ENCODE measurements around the gene CNTNAP2. TPM values are rescaled to one million over a fixed set of nuclear protein-coding genes. Genes with fewer than 3 reads are reported as not detected.

Gene CNTNAP2
- total and polyA plus RNA-seq, 2 of the 4 experiments (the other 2 are of a cell fraction), result not detected

GRCh38 chr7:147723536-147723935, 1606.9 kb downstream of the CNTNAP2 start (continued):
- TF ChIP-seq ELK1 (IDR thresholded peaks at IDR 0.05; ENCODE audit: borderline replicate concordance, low read depth, low read length) (no peak), RAD21 (IDR thresholded peaks at IDR 0.05; ENCODE audit: low read length) (no peak)

DNA sequence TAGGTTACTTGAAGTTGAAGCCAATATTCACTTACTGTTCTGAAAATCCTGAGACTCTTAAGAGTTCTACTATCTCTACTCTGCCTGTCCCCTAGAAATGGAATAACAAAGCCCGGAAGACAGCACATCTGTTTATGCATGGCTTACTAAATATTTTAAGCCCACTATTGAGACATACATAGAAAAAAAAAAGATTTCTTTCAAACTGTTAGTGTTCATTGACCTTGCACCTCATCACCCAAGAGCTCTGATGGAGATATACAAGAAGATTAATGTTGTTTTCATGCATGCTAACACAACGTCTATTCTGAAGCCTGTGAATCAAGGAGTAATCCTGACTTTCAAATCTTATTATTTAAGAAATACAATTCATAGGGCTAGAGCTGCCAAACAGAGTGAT, 1614.7 kb downstream of the CNTNAP2 start:
- Histone ChIP-seq H3K27me3 (ENCODE audit: control insufficient read depth, insufficient read depth, low read length) (no peaks in the 10 kb centered on the region), H2BK120ac (ENCODE audit: low read depth, low read length) (no peak overlapping the region), H2AK5ac (ENCODE audit: low read depth, low read length) (no peak overlapping the region), H3K36me3 (ENCODE audit: control insufficient read depth, insufficient read depth, low read length) (no peaks in the 10 kb centered on the region), H4K8ac (ENCODE audit: low read depth in 2 of 2, low read length in 2 of 2) (no peak overlapping the region), H3K23ac (ENCODE audit: low read depth, low read length) (no peak overlapping the region), H2AFZ (replicated peaks; ENCODE audit: low read length, poor library complexity) (no peak overlapping the region), H3K9me3 (ENCODE audit: control insufficient read depth, insufficient read depth, low read length) (peaks cover 1% of the 10 kb centered on the region; the same call in 1 of the 2 replicates), H3K4me2 (ENCODE audit: low read depth, low read length) (no peak overlapping the region), H3K14ac (replicated peaks; ENCODE audit: low read depth, low read length) (no peak overlapping the region), H3K9ac (ENCODE audit: low read depth, low read length) (no peak overlapping the region), H4K91ac (ENCODE audit: insufficient read depth, low read depth, low read length) (no peak overlapping the region), H3K27ac (ENCODE audit: insufficient read depth, low read length) (no peak overlapping the region), H3K4me1 (ENCODE audit: control insufficient read depth, insufficient read depth, low read length) (no peaks in the 10 kb centered on the region), H3K4me3 (ENCODE audit: insufficient read depth, low read depth, low read length) (no peak overlapping the region), H2BK5ac (ENCODE audit: low read depth, low read length, poor library complexity, severe bottlenecking) (no peak overlapping the region), H2BK20ac (ENCODE audit: low read depth, low read length) (no peak overlapping the region), H3K9me1 (ENCODE audit: insufficient read depth, low read length) (no peaks in the 10 kb centered on the region), H2AK9ac (replicated peaks; ENCODE audit: low read depth, low read length, poor library complexity) (no peak overlapping the region), H2BK15ac (ENCODE audit: low read depth, low read length) (no peak overlapping the region), H3K79me1 (ENCODE audit: low read depth in 1 of 2, low read length in 2 of 2) (no peaks in the 10 kb centered on the region), H3K56ac (ENCODE audit: extremely low read depth, insufficient read depth, low read length) (no peak overlapping the region), H3K4ac (ENCODE audit: low read depth, low read length) (no peak overlapping the region), H4K20me1 (ENCODE audit: insufficient read depth, low read length) (no peaks in the 10 kb centered on the region), H4K5ac (ENCODE audit: low read depth, low read length) (no peak overlapping the region), H3K18ac (ENCODE audit: low read depth, low read length) (no peak overlapping the region)
- ATAC-seq (ENCODE audit: low read depth) (no peak), DNase-seq (no peak)
- no TSS peak for BruUV-seq (replicated peaks)
- intact Hi-C loops (cut with micrococcal nuclease) (no loop called here), dilution Hi-C loops (cut with HindIII; ENCODE audit: low sequenced_read_pairs, unreplicated experiment) (no loop called here), in situ Hi-C loops (cut with MboI; ENCODE audit: low sequenced_read_pairs) (no loop called here)
- WGBS, 2 experiments (ENCODE audit: extremely low coverage in 2 of 2, insufficient read length in 1 of 2), result no CpG with 5 or more reads among the region's 2 CpGs
- ChIA-PET POLR2A (ENCODE audit: unreplicated experiment) (no interaction called here), CTCF (no interaction called here)
- TF ChIP-seq CTCF (conservative IDR thresholded peaks at IDR 0.05; ENCODE audit: low read depth, low read length), result no peak
- TF ChIP-seq, protein P1, sequence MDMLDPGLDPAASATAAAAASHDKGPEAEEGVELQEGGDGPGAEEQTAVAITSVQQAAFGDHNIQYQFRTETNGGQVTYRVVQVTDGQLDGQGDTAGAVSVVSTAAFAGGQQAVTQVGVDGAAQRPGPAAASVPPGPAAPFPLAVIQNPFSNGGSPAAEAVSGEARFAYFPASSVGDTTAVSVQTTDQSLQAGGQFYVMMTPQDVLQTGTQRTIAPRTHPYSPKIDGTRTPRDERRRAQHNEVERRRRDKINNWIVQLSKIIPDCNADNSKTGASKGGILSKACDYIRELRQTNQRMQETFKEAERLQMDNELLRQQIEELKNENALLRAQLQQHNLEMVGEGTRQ (IDR thresholded peaks at IDR 0.05; ENCODE audit: low read depth, low read length), result no peak
- no peak for TF ChIP-seq RAD21 (IDR thresholded peaks at IDR 0.05; ENCODE audit: low read length)
- TF ChIP-seq SMC3 (IDR thresholded peaks at IDR 0.05; ENCODE audit: low read depth, low read length), result no peak
- TF ChIP-seq ELK1 (IDR thresholded peaks at IDR 0.05; ENCODE audit: borderline replicate concordance, low read depth, low read length), result no peak
- TF ChIP-seq MAFK (IDR thresholded peaks at IDR 0.05; ENCODE audit: low read depth, low read length), result no peak
- TF ChIP-seq NFE2L2 (IDR thresholded peaks at IDR 0.05; ENCODE audit: low read depth, low read length), result no peak
- TF ChIP-seq MAZ (IDR thresholded peaks at IDR 0.05; ENCODE audit: borderline replicate concordance, low read depth, low read length), result no peak
- no peak for TF ChIP-seq CHD1 (IDR thresholded peaks at IDR 0.05; ENCODE audit: low read depth, low read length)
- no peak for TF ChIP-seq RFX5 (IDR thresholded peaks at IDR 0.05; ENCODE audit: low read depth, low read length)
